HEK293 (cell line): ENCODE data around the gene BICC1.

Experiments
- CTCF ChIP-seq: fragments of 450-650 bp; formaldehyde crosslinking; IDR thresholded peaks from 2 replicates; pipeline ENCODE4 v1.5.1; 2016; ENCODE audit warnings: missing biosample characterization, missing genetic modification characterization
- PRDM10 ChIP-seq: fragments of 450-650 bp; formaldehyde crosslinking; IDR thresholded peaks from 2 replicates; pipeline ENCODE4 v1.5.1; 2016; ENCODE audit warnings: missing biosample characterization, missing genetic modification characterization
- REST ChIP-seq: fragments of 450-650 bp; formaldehyde crosslinking; IDR thresholded peaks from 2 replicates; pipeline ENCODE4 v1.5.1; 2016; ENCODE audit warnings: missing biosample characterization, missing genetic modification characterization
- ZNF335 ChIP-seq: fragments of 450-650 bp; formaldehyde crosslinking; conservative IDR thresholded peaks from 2 replicates; pipeline ENCODE4 v1.5.1; 2016; ENCODE audit warnings: missing biosample characterization, missing genetic modification characterization
- ZNF362 ChIP-seq: fragments of 450-650 bp; formaldehyde crosslinking; IDR thresholded peaks from 2 replicates; pipeline ENCODE4 v1.5.1; 2016; ENCODE audit warnings: missing biosample characterization, missing genetic modification characterization
- ZNF513 ChIP-seq: fragments of 450-650 bp; IDR thresholded peaks from 2 replicates; pipeline ENCODE4 v1.5.1; 2018; ENCODE audit warnings: missing biosample characterization, missing genetic modification characterization
- ZNF529 ChIP-seq: fragments of 450-650 bp; formaldehyde crosslinking; IDR thresholded peaks from 2 replicates; pipeline ENCODE4 v1.5.1; 2017; ENCODE audit warnings: missing genetic modification characterization, missing biosample characterization; ENCODE audit not compliant: insufficient replicate concordance
- ZNF558 ChIP-seq: fragments of 450-650 bp; formaldehyde crosslinking; IDR thresholded peaks from 2 replicates; pipeline ENCODE4 v1.5.1; 2016; ENCODE audit warnings: missing biosample characterization, missing genetic modification characterization
- ZNF670 ChIP-seq: fragments of 450-650 bp; formaldehyde crosslinking; IDR thresholded peaks from 2 replicates; pipeline ENCODE4 v1.5.1; 2016; ENCODE audit warnings: missing biosample characterization, missing genetic modification characterization, low read depth
- ZNF76 ChIP-seq: fragments of 450-650 bp; formaldehyde crosslinking; IDR thresholded peaks from 2 replicates; pipeline ENCODE4; 2016; ENCODE audit warnings: low read depth, missing biosample characterization, missing genetic modification characterization, borderline replicate concordance
- ZSCAN23 ChIP-seq: fragments of 450-650 bp; formaldehyde crosslinking; IDR thresholded peaks from 2 replicates; pipeline ENCODE4 v1.5.1; 2016; ENCODE audit warnings: missing biosample characterization, missing genetic modification characterization
- ZSCAN30 ChIP-seq: fragments of 450-650 bp; IDR thresholded peaks from 2 replicates; pipeline ENCODE4 v1.5.1; 2018; ENCODE audit warnings: missing biosample characterization, mild to moderate bottlenecking, missing genetic modification characterization, moderate library complexity
- ZSCAN5A ChIP-seq: fragments of 450-650 bp; formaldehyde crosslinking; IDR thresholded peaks from 2 replicates; pipeline ENCODE4 v1.5.1; 2016; ENCODE audit warnings: missing biosample characterization, missing genetic modification characterization
- ZXDB ChIP-seq: fragments of 450-650 bp; formaldehyde crosslinking; IDR thresholded peaks from 2 replicates; pipeline ENCODE4 v1.5.1; 2016; ENCODE audit warnings: missing biosample characterization, missing genetic modification characterization

- TF ChIP-seq CTCF (tag by site-specific recombination) = no peak
- no peak for TF ChIP-seq ZNF76 (tag by site-specific recombination)
- no peak for TF ChIP-seq ZXDB (tag by site-specific recombination)
- TF ChIP-seq ZNF335 (tag by site-specific recombination) = no peak
- TF ChIP-seq ZSCAN23 (tag by site-specific recombination) = no peak
- TF ChIP-seq ZNF362 (tag by site-specific recombination) = no peak
- no peak for TF ChIP-seq ZNF558 (tag by site-specific recombination)
- TF ChIP-seq ZNF529 (tag by site-specific recombination) = no peak
- TF ChIP-seq ZNF513 (tag by site-specific recombination) = no peak
- TF ChIP-seq ZSCAN30 (tag by site-specific recombination) = no peak
- no peak for TF ChIP-seq REST (tag by site-specific recombination)
- no peak for TF ChIP-seq PRDM10 (tag by site-specific recombination)
- TF ChIP-seq ZNF670 (tag by site-specific recombination) = no peak
- TF ChIP-seq ZSCAN5A (tag by site-specific recombination) = no peak
These were observed 58.3 kb downstream of the BICC1 start for GRCh38 chr10:58570979-58571378.
